Liver (tissue), 9 donors: ENCODE results near the gene ZNF827. TPM values are rescaled to one million over a fixed set of nuclear protein-coding genes. Genes with fewer than 3 reads are reported as not detected.

ENCODE experiments used
- DNase-seq: peaks from one replicate; pipeline ENCODE4 v3.0.0-alpha.2; 2017; ENCODE audit warnings: low spot score
- H3K27ac ChIP-seq, 2 donors: one replicate each; pipeline ENCODE4 v1.7.0; 2013; ENCODE audit warnings: inconsistent platforms in 2 of 2, low read length in 2 of 2, control low read depth in 1 of 2, low read depth in 1 of 2, mild to moderate bottlenecking in 1 of 2
- H3K27me3 ChIP-seq, 4 donors: one replicate each; pipeline versions ENCODE4 v1.6.1 to v1.7.0; 2013; ENCODE audit warnings: low read length in 3 of 4, inconsistent platforms in 1 of 4, mild to moderate bottlenecking in 1 of 4, moderate library complexity in 1 of 4; ENCODE audit not compliant: control insufficient read depth in 4 of 4, insufficient read depth in 4 of 4
- H3K36me3 ChIP-seq, 4 donors: one replicate each; pipeline versions ENCODE4 v1.6.1 to v1.7.0; 2013; ENCODE audit warnings: low read length in 3 of 4, mild to moderate bottlenecking in 3 of 4, low read depth in 1 of 4, moderate library complexity in 1 of 4; ENCODE audit not compliant: control insufficient read depth in 4 of 4, insufficient read depth in 3 of 4
- H3K4me1 ChIP-seq, 4 donors: one replicate each; pipeline versions ENCODE4 v1.6.1 to v1.7.0; 2013; ENCODE audit warnings: low read length in 3 of 4, mild to moderate bottlenecking in 3 of 4, moderate library complexity in 1 of 4; ENCODE audit not compliant: control insufficient read depth in 4 of 4, insufficient read depth in 4 of 4
- H3K4me3 ChIP-seq, 3 donors: one replicate each; pipeline versions ENCODE4 v1.6.1 to v1.7.0; 2013; ENCODE audit warnings: low read length in 3 of 3, control low read depth in 1 of 3, low read depth in 1 of 3, mild to moderate bottlenecking in 1 of 3
- H3K9ac ChIP-seq, 2 donors: one replicate each; pipeline ENCODE4 v1.7.0; 2013; ENCODE audit warnings: low read length in 2 of 2, mild to moderate bottlenecking in 2 of 2, moderate library complexity in 2 of 2, control low read depth in 1 of 2, low read depth in 1 of 2
- H3K9me3 ChIP-seq, 4 donors: one replicate each; pipeline versions ENCODE4 v1.6.1 to v1.7.0; 2013; ENCODE audit warnings: low read length in 3 of 4; ENCODE audit not compliant: control insufficient read depth in 4 of 4
- ATF3 ChIP-seq: IDR thresholded peaks from 2 replicates; pipeline ENCODE4 v1.6.1; 2016; ENCODE audit warnings: antibody characterized with exemption
- CTCF ChIP-seq: fragments of 150-350 bp; IDR thresholded peaks from 2 replicates; pipeline ENCODE4 v1.5.1; 2017; ENCODE audit warnings: improper control_type of control experiment, low read depth, low read length; ENCODE audit not compliant: missing input control
- EGR1 ChIP-seq, 2 donors: IDR thresholded peaks; 2 replicates each; pipeline ENCODE4 v1.6.1; 2016 to 2018; ENCODE audit warnings: antibody characterized with exemption in 2 of 2, low read depth in 2 of 2
- FOXA2 ChIP-seq: IDR thresholded peaks from 2 replicates; pipeline ENCODE4 v1.6.1; 2016; ENCODE audit warnings: antibody characterized with exemption
- GABPA ChIP-seq, 2 donors: IDR thresholded peaks in 1 of 2; conservative IDR thresholded peaks in 1 of 2; 2 replicates each; pipeline ENCODE4 v1.6.1; 2016; ENCODE audit warnings: antibody characterized with exemption in 2 of 2, mild to moderate bottlenecking in 1 of 2, moderate library complexity in 1 of 2
- HNF4A ChIP-seq, 2 donors: conservative IDR thresholded peaks; 2 replicates each; pipeline ENCODE4 v1.6.1; 2016; ENCODE audit warnings: antibody characterized with exemption in 2 of 2, mild to moderate bottlenecking in 2 of 2
- HNF4G ChIP-seq: IDR thresholded peaks from 2 replicates; pipeline ENCODE4 v1.6.1; 2016; ENCODE audit warnings: antibody characterized with exemption
- JUND ChIP-seq, 2 donors: IDR thresholded peaks; 2 replicates each; pipeline ENCODE4 v1.6.1; 2016; ENCODE audit warnings: antibody characterized with exemption in 2 of 2
- MAX ChIP-seq: IDR thresholded peaks from 2 replicates; pipeline ENCODE4 v1.6.1; 2016; ENCODE audit warnings: antibody characterized with exemption
- NR2F2 ChIP-seq: IDR thresholded peaks from 2 replicates; pipeline ENCODE4 v1.6.1; 2016; ENCODE audit warnings: antibody characterized with exemption
- REST ChIP-seq: IDR thresholded peaks from 2 replicates; pipeline ENCODE4 v1.6.1; 2016; ENCODE audit warnings: antibody characterized with exemption, mild to moderate bottlenecking
- RXRA ChIP-seq, 2 donors: IDR thresholded peaks; 2 replicates each; pipeline ENCODE4 v1.6.1; 2017 to 2018; ENCODE audit warnings: antibody characterized with exemption in 2 of 2, mild to moderate bottlenecking in 1 of 2
- TAF1 ChIP-seq: conservative IDR thresholded peaks from 2 replicates; pipeline ENCODE4 v1.6.1; 2016; ENCODE audit warnings: antibody characterized with exemption, mild to moderate bottlenecking
- YY1 ChIP-seq: IDR thresholded peaks from 2 replicates; pipeline ENCODE4 v1.6.1; 2016; ENCODE audit warnings: antibody characterized with exemption, mild to moderate bottlenecking
- ZBTB33 ChIP-seq: IDR thresholded peaks from 2 replicates; pipeline ENCODE4 v1.6.1; 2016; ENCODE audit warnings: antibody characterized with exemption
- WGBS: extraction: QIAGEN DNeasy Blood & Tissue Kit; methylation state at CpG from one replicate; pipeline ENCODE4 v1.1.7; 2013; 5-methylcytosine and 5-hydroxymethylcytosine counted together
- polyA plus RNA-seq, 2 donors: library from polyadenylated mRNA; stranded (reverse) in 1 of 2; unstranded in 1 of 2; fragments of 200-250 nt in 1 of 2; fragments of >200 nt in 1 of 2; fragmentation: Nextera tagmentation in 1 of 2; extraction: Ambion mirVana in 1 of 2; gene quantifications; one replicate each; pipeline versions ENCODE4 v1.2.1 to v1.2.3, GENCODE V29; 2013 to 2015
- total RNA-seq, 2 donors: library from RNA; depleted of rRNA; stranded (reverse); fragments of >200 nt; gene quantifications; one replicate each; pipeline ENCODE4 v1.2.3, GENCODE V29; 2014
- donor health status: healthy.
- donor health status: healthy.
- donor health status: healthy.
- donor health status: healthy.
- donor health status: healthy.

The ZNF827 gene
- total and polyA plus RNA-seq, 4 donors: 0.46 to 2.9 (median 1.2) TPM

- TF ChIP-seq HNF4A (conservative IDR thresholded peaks at IDR 0.05) (peak in 1 of 2 donors; percentile 7), YY1 (no peak), MAX (no peak)
Observed at GRCh38 chr4:145935253-145936141, 3.1 kb downstream of the ZNF827 start (continued).

GRCh38 chr4:145934434-145935047 is 4.1 kb downstream of the ZNF827 start:
- Histone ChIP-seq H3K27me3 (no peaks in the 10 kb centered on the region), H3K27ac (no peak overlapping the region), H3K36me3 (no peaks in the 10 kb centered on the region), H3K9ac (no peak overlapping the region), H3K9me3 (no peaks in the 10 kb centered on the region), H3K4me1 (peaks cover 3 to 15% (median 9%) of the 10 kb centered on the region in 4 donors), H3K4me3 (no peak overlapping the region)
- 85% methylated on average over 3 of the region's 3 CpGs for WGBS
- DNase-seq: no peak
- TF ChIP-seq EGR1 (IDR thresholded peaks at IDR 0.05; ENCODE audit: low read depth in 2 of 2): no peak
- TF ChIP-seq GABPA (IDR thresholded peaks at IDR 0.05 in 1 of 2, conservative IDR thresholded peaks at IDR 0.05 in 1 of 2): no peak
- TF ChIP-seq ATF3: no peak
- no peak for TF ChIP-seq YY1
- no peak for TF ChIP-seq REST
- TF ChIP-seq TAF1: no peak
- no peak for TF ChIP-seq CTCF
- no peak for TF ChIP-seq NR2F2
- no peak for TF ChIP-seq JUND (IDR thresholded peaks at IDR 0.05)
- no peak for TF ChIP-seq HNF4A (conservative IDR thresholded peaks at IDR 0.05)
- no peak for TF ChIP-seq MAX
- no peak for TF ChIP-seq RXRA (IDR thresholded peaks at IDR 0.05)
- no peak for TF ChIP-seq HNF4G
- TF ChIP-seq ZBTB33: no peak
- TF ChIP-seq FOXA2: no peak
